HG02981 (cell line): ENCODE data around the gene KRR1.
"Not testable (repeated sequence)": the region's sequence is repeated elsewhere in the genome, so short reads cannot be mapped to it uniquely, and the experiment has no call there.

Experiments used
- ATAC-seq: cut with Tn5 transposase; IDR thresholded peaks from one replicate; pipeline ENCODE4 v1.9.1; 2021; ENCODE audit warnings: mild to moderate bottlenecking, moderate library complexity; ENCODE audit not compliant: unreplicated experiment

Gene KRR1

DNA sequence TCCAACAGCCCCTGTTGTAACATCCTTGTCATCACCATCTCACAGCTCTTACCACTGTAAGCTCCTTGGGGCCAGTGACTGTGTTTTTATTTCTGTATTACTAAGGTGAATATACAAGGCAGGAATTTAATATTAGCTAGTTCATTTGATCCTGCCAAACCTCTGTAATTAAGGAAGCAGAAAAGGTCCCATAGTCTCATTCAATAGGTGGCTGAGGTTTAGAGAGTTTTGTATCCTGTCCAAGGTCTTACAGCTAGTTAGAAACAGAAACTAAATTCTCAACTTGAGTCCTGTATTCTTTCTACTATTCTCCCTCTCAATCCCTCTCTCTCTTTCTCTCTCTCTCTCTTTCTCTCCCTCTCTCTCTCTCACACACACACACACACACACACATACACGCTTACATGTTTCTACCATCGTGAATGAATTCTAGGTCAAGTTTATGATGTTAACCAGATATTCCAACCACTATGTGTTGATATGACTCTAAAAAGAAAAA is 31.4 kb downstream of the KRR1 start:
- ATAC-seq: peak; percentile 33

DNA sequence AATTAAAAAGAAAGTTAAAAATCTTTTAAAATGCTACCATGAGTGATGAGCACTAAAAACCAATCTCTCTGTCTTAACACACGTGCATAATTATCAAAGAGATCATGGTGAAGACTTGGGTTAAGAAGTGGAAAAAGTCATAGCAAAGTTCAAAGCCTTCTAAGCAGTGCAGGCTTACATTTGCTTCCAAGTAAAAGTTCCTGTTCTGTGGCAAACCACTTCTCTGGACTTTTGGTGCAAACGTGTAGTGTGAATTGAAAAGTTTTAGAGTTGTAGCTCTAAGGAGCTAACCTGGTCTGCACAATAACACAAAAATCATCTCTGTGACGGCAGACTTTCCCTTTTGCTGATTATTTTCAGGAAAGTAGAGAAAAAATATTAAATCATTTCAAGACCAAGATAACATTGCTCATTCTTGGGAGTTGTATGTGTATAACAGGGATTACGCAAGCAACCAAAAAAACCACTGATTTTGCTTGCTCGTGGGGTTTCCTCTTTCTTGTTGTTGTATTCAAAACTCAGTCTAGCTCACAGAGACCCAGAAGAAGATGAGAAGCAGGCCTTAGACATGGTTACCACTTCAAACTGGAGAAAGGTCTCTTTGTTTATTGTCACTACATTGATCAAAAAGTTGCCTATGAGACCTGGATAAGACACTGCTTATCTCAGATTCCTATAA is 33.2 kb downstream of the KRR1 start:
- peak; percentile 28 for ATAC-seq

DNA sequence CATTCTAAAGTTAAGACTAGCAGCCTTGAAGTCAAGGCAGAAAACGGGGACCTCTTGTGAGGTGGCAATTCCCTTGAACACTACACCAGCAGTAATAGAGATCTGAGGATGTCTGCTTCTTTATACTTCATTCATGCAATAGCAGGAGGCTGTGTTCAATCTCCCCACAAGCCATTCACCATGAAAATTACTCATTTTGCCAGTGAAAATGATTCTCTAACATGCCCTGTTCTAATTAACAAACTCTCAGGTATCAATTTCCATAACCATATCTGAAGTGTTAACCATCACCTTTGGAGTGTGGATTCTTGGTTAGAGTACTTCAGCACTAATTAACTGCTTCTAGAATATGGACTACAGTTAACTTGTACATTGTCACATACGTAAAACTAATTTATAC is 34.3 kb downstream of the KRR1 start:
- ATAC-seq: no peak

DNA sequence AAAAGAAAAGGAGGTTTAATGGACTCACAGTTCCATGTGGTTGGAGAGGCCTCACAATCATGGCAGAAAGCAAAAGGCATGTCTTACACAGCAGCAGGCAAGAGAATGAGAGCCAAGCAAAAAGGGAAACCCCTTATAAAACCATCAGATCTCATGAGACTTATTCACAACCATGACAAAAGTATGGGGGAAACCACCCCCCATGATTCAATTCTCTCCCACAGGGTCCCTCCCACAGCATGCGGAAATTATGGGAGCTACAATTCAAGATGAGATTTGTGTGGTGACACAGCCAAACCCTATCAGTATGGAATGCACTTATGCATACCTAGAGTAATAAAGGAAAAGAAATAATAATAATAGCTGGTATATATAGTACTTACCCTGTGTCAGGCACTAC is 35.3 kb downstream of the KRR1 start:
- no peak for ATAC-seq

DNA sequence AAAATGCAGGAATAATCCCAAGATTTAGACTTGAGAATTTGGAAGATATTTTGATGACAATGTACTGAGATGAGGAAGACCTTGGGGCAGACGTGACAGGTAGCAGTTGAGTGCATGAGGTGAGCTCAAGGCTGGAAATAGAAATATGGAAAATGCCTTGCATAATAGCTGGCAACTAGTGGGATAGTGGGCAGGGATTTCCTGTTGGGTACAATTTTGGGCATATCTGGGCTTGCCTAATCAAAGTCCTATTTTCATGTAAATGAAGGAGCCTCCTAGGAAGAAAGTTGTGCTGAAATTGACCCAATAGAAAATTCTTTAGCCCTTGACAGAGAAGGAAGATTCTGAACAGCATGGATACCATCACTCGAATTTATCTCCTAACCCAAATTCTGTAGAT is 37.3 kb downstream of the KRR1 start:
- no peak for ATAC-seq

DNA sequence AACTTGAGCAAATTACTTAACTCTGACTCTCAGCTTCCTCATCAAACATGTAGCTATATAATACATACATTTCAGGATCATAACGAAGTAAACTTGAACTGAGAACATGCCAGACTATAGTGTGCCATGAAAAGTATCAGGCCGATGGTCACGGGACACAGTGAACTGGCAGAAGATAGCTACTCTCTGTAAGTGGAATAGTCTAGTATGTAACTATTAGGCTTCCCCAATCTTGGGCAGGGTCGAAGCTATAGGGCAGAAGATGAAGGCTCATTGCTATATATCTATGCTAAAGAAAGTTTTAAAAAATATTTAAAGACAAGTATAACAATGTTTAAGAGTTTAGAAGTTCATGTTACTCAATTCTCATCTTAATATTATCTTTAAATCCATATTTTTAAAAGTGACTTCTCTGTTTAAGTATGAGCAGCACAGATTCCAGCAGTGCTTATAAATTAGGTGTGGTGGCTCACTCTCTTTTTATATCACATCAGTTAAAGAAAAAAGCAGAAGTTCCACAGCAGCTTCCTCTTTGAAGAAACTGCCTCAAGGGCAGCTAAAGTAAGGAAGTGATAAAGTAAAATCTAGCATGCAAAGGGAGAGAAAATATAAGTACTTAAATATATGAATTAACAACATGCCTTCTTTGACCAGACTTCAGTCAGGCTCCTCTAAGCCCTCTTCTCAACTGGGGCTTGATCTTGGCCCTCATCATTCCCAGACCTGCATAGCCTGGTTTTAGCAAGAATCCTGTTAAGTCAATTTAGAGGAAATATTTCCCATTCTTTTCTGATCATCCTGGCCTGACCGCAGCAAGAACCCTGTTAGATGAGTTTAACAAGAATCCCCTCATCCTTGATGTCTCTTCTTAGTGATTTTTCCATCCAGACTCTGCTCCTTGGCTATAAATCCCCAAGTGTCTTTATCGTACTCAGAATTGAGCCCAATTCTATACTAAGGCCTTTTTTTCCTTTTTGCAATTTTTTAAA is 39.2 kb downstream of the KRR1 start:
- ATAC-seq: peak; percentile 46

DNA sequence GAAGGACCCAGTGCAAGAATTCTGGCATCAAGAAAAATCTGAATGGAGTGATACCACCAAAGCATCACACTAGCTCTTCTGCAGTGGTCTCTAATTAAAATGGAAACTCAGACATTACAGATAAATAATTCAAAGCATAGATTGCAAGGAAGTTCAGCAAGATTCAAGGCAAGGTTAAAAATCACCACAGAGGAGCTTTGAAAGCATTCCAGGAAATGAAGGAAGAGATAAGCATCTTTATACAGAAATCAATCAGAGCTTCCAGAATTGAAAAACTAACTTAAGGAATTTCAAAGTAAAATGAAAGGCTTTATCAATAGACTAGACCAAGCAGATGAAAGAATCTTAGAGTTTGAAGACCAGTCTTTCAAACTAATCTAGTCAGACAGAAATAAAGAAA is 51.2 kb downstream of the KRR1 start:
- no peak for ATAC-seq

DNA sequence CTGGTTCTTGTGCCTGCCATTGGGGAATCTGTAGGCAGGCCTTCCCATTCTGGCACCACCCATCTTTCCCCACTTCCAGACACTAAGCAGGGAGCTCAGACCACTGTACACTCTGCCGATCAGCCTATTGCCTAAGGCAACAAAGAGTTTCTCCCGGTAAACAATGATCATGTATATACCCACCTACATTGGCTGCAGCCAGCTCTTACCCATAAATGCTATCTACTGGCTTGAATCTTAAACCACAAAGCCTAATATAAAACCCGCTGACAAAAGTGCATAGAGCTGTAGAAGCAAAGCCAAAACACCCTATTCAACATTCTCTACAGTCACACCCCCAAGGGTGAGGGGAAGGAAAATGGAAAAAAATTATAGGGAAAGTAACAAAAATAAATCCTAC is 51.7 kb downstream of the KRR1 start:
- no peak for ATAC-seq

DNA sequence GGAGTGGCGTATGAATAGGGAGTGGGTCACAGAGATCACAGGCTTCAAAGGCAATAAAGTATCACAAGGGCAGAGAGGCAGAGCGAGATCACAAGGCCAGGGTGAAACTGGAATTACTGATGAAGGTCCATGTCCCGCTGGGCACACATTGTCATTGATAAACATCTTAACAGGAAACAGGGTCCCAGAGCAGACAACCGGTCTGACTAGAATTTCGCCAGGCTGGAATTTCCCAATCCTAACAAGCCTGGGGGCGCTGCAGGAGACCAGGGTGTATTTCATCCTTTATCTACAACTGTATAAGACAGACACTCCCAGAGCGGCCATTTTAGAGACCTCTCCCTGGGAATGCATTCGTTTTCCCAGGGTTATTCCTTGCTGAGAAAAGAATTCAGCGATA is 53.5 kb downstream of the KRR1 start:
- ATAC-seq: not testable (repeated sequence)

DNA sequence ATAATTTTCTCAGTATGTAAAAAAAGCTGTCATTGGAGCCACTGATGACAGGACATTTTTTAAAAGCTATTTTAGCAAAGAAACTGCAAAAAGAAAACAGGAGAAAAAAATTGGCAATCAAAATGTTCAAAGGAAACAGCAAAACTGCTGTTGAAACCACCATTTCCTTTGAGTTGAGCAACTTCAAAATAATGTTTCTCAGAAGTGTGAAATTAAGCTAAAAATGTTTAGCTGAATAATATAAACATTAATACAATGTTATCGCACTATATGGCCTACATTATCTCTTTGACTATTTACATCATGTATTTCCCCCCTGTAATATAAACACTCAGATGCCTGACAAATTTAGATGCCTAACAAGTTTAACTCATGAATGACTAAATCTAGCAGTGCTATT is 54.2 kb downstream of the KRR1 start:
- no peak for ATAC-seq

DNA sequence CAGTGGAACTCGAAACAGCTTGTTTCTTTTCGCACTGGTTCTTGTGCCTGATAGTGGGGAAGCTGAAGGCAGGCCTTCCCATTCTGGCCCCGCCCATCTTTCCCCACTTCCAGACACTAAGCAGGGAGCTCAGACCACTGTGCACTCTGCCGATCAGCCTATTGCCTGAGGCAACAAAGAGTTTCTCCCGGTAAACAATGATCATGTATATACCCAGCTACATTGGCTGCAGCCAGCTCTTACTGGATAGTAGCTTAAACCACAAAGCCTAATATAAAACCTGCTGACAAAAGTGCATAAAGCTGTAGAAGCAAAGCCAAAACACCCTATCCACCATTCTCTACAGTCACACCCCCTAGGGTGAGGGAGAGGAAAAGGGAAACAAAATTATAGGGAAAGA is 55.6 kb downstream of the KRR1 start:
- ATAC-seq: no peak

DNA sequence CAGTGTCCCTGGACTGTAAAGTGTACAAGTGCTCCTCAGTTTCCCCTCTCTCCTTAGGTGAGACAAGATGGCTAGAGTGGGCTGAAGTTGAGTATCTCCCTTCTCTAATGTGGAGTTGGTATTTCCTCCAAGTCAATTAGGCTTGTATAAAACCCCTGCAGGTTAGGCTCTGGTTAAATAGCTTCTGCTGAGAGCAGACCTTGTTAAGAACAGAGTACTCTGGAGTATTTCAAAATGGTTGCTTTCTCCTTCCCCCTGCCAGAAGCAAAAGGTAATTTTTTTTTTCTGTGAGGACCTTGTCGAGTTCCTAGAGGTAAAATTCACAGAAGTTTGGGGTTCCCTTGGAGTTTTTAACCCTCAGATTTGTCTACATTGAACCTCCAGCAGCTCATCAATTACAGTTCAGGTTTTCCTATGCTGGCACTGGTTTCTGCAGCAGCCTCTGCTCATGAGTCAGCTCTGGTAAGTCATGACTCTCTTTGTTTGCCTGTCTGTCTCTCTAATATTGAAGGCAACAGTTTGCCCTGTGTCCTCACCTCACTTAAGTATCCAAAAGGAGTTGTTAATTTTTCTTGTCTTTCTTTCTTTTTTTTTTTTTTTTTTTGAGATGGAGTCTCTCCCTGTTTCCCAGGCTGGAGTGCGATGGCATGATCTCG is 58.6 kb downstream of the KRR1 start:
- no peak for ATAC-seq

DNA sequence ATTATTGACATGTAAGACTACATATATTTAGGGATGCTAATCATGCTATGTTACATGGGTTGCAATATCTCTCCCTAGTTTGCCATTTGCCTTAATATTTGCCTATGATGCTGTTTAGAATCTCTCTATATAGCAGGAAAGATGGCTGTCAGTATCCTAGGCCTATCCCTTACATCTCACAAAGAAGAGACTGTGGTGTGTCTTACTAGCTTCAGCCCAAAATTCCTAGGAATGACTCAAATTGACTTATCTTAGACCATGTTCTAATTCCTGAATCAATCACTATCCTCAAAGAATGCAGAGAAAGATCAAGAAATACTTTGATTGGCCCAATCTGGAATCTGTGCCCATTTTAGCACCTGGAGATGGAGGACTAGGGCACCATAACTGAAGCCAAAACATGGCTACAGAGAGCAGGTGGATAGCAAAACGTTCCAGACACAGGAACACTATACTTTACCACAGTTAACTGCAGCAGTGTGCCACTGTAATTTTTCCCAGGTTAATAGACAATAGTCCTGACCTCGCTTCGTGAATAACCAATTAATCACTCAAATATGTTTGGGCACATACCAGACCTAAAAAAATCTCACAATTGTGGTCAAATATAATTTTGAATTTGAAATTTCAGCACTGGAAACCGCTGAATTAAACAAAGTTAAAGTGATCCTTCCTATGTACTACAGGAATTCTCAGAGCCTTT is 63.6 kb downstream of the KRR1 start:
- no peak for ATAC-seq

DNA sequence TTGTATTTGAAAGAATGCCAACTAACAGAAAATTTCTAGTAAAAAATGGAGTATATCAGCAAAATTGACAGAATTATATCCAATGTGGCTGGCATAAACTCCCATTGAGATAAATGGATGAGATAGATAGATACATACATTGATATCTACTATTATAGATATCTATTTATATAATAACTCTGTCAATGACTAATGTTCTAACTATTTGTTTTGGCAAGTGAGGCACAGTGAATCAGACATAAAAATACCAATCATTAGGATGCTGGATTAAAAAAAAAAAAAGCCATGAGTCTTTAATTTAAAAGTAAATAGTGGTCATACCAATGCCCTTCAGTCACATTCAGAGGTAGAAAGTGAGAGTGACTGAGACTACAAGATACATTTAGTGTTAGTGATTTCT is 64.6 kb downstream of the KRR1 start:
- ATAC-seq: no peak

DNA sequence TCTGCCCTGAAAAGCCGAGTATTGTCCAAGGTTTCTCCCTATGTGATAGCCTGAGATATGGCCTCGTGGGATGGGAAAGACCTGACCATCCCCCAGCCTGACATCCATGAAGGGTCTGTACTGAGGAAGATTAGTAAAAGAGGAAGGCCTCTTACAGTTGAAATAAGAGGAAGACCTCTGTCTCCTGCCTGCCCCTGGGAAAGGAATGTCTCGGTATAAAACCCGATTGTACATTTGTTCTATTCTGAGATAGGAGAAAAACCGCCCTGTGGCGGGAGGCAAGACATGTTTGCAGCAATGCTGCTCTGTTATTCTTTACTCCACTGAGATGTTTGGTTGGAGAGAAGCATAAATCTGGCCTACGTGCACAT is 66.3 kb downstream of the KRR1 start:
- ATAC-seq: not testable (repeated sequence)

DNA sequence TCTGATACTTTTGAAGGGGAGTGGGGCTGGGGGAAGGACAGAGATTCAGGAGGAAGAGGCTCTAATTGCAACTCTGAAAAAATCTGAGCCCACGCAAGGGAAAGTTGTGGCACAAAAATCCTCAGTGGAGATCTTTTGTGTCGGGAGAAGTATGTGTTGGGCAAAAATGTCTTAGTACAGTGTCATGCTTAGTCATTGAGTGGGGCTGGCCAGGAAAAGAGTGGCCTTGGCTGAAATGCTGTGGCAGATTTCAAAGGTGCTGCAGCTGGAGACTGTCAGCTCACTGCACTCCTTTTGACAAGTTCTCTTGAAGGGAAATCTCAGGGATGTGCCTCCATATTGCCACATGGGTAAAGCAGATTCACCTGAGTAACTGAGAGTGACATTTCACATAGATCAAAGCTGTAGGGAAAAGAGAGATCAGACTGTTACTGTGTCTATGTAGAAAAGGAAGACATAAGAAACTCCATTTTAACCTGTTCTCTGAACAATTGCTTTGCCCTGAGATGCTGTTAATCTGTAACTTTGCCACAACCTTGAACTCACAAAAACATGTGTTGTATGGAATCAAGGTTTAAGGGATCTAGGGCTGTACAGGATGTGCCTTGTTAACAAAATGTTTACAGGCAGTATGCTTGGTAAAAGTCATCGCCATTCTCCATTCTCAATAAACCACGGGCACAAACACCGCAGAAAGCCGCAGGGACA is 66.8 kb downstream of the KRR1 start:
- no peak for ATAC-seq

DNA sequence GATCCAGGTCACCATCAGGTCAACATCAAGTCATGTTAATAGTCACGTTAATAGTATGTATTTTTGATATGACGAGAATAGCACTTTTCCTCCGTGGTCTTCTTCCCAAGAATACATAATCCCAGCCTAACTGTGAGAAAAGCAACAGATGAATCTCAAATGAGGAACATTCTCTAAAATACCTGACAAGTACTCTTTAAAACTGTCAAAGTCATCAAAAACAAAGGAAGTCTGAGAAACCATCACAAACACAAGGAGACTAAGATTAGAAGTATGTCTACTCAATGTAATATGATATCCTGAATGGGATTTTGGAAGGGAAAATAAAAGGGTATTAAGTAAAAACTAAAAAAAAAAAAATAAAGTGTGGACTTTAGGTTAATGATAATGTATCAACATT is 67.7 kb downstream of the KRR1 start:
- ATAC-seq: no peak

DNA sequence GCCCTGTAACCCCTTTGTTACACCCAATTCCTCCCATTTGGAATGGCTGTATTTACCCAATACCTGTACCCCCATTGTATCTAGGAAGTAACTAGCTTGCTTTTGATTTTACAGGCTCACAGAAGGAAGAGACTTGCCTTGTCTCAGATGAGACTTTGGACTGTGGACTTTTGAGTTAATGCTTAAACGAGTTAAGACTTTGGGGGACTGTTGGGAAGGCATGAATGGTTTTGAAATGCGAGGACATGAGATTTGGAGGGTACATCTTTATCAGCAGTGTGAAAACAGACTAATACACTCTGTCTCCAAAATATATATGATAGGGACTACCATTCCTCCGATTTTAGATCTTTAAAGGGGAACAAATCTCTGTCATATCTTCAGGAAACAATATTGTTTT is 69.0 kb downstream of the KRR1 start:
- ATAC-seq: not testable (repeated sequence)

DNA sequence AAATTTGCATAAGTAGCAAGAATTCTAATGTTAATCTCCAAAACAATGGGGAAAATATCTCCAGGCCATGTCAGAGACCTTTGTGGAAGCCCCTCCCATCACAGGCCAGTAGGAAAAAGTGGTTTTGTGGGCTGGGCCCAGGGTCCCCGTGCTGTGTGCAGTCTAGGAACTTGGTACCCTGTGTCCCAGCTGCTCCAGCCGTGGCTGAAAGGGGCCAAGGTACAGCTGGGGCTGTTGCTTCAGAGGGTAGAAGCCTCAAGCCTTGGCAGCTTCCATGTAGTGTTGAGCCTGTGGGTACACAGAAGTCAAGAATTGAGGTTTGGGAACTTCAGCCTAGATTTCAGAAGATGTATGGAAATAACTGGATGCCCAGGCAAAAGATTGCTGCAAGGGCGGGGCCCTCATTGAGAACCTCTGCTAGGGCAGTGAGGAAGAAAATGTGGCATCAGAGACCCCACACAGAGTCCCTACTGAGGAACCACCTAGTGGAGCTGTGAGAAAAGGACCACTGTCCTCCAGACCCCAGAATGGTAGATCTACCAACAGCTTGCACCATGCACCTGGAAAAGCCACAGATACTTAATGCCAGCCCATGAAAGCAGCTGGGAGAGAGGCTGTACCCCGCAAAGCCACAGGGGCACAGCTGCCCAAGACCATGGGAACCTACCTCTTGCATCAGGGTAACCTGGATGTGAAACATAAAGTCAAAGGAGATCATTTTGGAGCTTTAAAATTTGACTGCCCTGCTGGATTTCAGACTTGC is 69.5 kb downstream of the KRR1 start:
- not testable (repeated sequence) for ATAC-seq
